Kidney capillary endothelial cell (primary cell): ENCODE data around the gene PRKAR2B.
"Not testable (repeated sequence)": the region's sequence is repeated elsewhere in the genome, so short reads cannot be mapped to it uniquely, and the experiment has no call there.

Experiments used
- DNase-seq: peaks from one replicate; pipeline ENCODE4 v3.0.0-alpha.2; 2018; ENCODE audit warnings: low spot score

PRKAR2B gene

DNA sequence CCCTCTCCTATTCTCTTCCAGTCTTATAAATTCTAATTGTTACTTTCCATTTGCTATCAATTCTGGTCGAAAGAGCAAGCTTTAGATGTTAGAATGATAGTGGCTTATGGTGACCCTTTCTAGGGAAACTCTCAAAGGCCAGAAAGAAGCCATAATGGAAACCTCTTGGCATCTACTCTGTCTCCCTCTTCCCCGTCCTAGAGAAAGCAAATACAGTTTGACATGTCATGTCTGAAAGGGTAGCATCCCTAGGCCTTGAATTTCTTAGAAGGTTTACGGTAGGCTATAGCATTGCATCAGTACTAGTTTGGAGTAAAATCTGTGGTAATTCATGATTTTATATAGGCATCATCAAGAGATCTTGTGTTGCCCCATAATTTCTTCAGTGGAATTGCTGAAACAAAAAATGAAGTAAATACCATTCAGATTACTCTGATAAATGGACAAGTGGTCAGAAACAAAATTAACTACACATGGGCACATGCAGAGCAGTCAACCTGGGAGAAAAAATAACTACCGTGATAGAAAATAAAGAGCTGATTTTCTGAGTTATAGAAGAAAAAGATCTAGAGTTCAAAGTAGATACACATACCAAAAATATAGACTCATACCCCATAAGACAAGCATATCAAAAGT lies 4.4 kb downstream of the PRKAR2B start:
- DNase-seq, result no peak

DNA sequence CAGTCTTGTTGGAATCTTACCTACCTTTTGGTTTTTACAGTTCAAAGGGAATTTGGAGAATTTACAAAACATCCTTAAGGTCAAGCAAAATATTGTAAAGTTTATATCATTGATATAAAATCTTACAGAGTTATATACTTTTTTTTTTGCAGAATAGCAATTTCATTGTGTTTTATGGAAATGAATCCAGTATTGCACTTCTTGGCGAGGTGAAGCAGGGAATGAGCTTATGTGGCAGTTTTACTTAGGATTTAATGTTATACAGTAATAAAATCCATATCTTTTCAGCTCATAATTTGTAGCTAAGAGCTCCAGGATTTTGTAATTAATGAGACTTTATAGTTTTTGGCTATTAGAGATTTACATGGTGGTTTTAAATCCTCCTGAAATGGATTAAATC lies 5.0 kb downstream of the PRKAR2B start:
- DNase-seq, result no peak

- DNase-seq, result no peak
These were observed 5.5 kb downstream of the PRKAR2B start for GRCh38 chr7:107049971-107050532.

DNA sequence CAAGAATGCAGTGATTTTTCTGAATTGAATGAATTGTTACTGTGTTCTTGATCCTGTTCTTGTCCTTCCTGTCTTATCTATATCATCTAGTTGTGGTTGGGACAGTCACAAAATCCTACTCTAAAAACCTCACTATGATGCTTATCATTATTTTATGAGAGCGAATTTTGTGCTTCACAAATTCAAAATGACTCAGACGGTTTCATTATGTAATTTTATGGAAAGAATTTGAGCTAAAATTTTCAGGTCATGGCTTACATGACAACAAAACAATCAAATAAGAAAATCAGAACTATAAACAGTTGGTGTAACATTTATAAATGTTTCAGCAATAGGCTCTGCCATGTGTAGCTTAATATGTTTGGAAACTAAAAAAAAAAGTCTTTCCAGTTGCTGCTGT lies 6.9 kb downstream of the PRKAR2B start:
- no peak for DNase-seq

- not testable (repeated sequence) for DNase-seq
These were observed 10.5 kb downstream of the PRKAR2B start for GRCh38 chr7:107054965-107055364.

DNA sequence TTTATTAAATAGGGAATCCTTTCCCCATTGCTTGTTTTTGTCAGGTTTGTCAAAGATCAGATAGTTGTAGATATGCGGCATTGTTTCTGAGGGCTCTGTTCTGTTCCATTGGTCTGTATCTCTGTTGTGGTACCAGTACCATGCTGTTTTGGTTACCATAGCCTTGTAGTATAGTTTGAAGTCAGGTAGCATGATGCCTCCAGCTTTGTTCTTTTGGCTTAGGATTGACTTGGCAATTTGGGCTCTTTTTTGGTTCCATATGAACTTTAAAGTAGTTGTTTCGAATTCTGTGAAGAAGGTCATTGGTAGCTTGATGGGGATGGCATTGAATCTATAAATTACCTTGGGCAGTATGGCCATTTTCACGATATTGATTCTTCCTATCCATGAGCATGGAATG lies 11.6 kb downstream of the PRKAR2B start:
- not testable (repeated sequence) for DNase-seq

- no peak for DNase-seq
These were observed 12.4 kb downstream of the PRKAR2B start for GRCh38 chr7:107056728-107057473.

GRCh38 chr7:107057474-107057833 lies 12.9 kb downstream of the PRKAR2B start:
- no peak for DNase-seq

DNA sequence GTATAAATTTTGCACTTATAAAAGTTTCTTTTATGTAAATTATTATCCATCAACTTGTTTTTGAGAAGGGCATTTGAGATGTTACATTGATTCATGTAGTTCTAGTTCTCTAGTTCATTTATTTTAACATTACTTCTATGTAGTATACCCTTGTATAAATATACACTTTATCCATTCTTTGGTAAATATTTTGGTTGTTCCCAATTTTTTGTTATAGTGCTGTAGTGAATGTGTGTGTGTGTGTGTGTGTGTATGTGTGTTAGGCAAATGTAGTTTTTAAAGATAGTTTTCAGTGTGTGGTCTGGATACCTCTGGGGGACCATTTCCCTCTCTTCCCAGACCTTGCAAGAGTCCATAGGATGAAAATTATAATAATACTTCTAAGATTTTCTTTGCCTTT lies 15.0 kb downstream of the PRKAR2B start:
- no peak for DNase-seq

DNA sequence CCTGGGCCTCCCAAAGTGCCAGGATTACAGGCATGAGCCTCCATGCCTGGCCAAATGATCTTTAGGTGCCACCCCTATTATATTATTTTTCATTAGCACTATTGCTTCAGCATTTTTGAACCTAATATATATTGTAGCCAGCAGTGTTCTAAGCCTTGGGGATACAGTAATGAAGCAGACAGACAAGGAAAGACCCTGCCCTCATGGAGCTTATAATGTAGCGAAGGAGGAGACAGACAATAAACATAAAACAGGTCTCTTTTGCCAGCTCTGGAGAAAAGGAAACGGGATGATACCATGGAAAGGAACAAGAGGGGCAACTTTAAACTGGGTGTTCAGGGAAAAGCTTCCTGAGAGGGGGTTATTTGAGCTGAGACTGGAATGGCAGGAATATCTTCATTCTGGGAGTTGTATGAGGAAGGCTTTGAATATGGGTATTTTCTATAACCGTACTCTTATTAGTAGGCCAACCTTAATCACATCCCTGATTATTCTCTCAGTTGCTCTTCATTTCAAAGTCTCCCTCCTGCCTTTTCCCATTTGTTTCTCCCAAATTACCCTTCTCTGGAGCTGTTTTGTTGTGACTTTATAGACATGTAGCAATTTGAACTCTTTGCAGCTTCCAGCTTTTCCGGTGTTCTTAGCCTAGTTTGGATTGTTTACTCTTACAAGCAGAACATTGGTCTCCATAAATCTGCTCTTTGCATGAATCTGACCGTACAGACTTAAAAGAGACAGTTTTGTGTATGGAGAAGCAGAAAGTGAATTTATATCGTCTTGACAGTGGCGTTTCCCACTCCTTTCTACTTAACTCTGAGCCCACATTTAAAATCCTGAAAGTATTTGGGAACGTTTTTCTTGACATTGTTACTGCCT lies 19.0 kb downstream of the PRKAR2B start:
- DNase-seq, result no peak

DNA sequence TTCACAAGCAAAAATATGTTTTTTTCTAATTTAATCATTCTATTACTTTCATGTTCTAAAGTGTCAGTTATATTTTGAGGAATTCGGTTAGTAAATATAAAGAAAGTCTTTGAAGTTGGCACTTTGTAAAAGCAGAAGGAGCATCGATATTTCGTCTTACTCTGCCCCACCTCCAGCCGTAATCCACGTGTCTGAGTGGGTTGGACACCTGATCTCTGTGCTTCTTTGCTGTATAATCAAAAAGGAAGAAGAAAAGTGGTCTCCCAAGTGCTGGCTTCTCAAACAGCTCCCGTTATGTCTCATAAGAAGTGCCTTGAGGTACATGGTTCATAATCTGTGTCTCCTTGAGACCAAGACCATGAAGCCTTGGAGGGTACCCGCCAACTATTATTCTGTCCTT lies 19.8 kb downstream of the PRKAR2B start:
- no peak for DNase-seq

- DNase-seq, result no peak
These were observed 21.4 kb downstream of the PRKAR2B start for GRCh38 chr7:107065929-107066247.

- DNase-seq, result no peak
These were observed 23.7 kb downstream of the PRKAR2B start for GRCh38 chr7:107068156-107068555.

DNA sequence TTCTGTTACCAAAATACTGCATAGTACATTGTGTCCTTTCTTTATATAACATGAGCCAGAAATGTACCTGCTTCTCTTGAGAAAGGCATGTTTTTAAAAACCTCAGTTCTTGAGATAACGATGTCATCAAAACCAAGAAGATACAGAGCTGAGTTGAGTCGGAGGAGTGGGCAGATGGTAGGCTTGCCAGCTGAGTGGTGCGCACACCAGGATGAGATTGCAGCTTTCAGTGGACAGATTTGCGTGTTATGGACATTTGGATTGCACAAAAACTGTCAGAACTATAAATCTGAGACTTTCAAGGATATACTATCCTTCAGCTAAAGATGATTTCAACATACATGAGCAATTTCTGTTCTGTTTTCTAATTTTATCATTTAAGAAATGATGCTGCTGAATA lies 25.0 kb downstream of the PRKAR2B start:
- no peak for DNase-seq

GRCh38 chr7:107070710-107071109 lies 26.2 kb downstream of the PRKAR2B start:
- no peak for DNase-seq

DNA sequence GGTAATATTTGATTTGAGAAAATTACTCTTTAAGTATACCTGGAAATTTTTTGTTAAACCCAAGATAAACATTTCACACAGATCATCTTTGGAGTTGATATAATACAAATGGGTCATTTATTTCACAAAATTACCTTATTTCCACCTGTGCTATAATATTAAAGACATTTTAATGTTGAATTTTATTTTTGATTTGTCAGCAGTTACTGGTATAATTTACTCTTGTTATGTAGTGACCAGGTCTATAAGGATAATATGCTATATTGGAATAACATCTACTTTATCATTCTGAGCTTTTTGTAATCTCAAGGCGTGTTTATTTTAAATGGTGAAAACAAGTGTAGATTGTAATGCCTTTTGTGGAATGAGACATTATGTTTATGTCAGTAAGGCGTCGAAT lies 26.6 kb downstream of the PRKAR2B start:
- DNase-seq, result no peak

- no peak for DNase-seq
These were observed 27.6 kb downstream of the PRKAR2B start for GRCh38 chr7:107072133-107072532.

- DNase-seq, result no peak
These were observed 31.5 kb downstream of the PRKAR2B start for GRCh38 chr7:107075863-107076574.

- peak; percentile 75 for DNase-seq
These were observed 32.5 kb downstream of the PRKAR2B start for GRCh38 chr7:107076781-107077698.

GRCh38 chr7:107077699-107078516 lies 33.4 kb downstream of the PRKAR2B start:
- DNase-seq, result no peak
